HepG2 (cell line): Measurements from ENCODE around the gene GATB. TPM values are rescaled to one million over a fixed set of nuclear protein-coding genes. Genes with fewer than 3 reads are reported as not detected.

Experiments used
- DNMT3B ChIP-seq: conservative IDR thresholded peaks from 2 replicates; pipeline ENCODE4 v1.6.1; 2016; ENCODE audit warnings: missing biosample characterization, control low read depth
- KIAA2018 ChIP-seq: sonication (generic); formaldehyde crosslinking; IDR thresholded peaks from 2 replicates; pipeline ENCODE4 v1.5.0; 2020; ENCODE audit warnings: mild to moderate bottlenecking, missing genetic modification reagents, borderline replicate concordance
- KLF6 ChIP-seq: IDR thresholded peaks from 2 replicates; pipeline ENCODE4 v1.8.0; 2016; ENCODE audit warnings: missing biosample characterization, missing genetic modification reagents
- NCOR1 ChIP-seq: fragments of 200-600 bp; sonication (generic); IDR thresholded peaks from 2 replicates; pipeline ENCODE4 v1.7.0; 2017; ENCODE audit warnings: antibody characterized with exemption, low read length, borderline replicate concordance
- NFIB ChIP-seq: sonication (generic); formaldehyde crosslinking; IDR thresholded peaks from 2 replicates; pipeline ENCODE4 v1.9.0; 2021; ENCODE audit warnings: missing genetic modification reagents, mild to moderate bottlenecking, borderline replicate concordance
- NPAS2 ChIP-seq: sonication (generic); formaldehyde crosslinking; IDR thresholded peaks from 2 replicates; pipeline ENCODE4 v1.8.0; 2022; ENCODE audit warnings: mild to moderate bottlenecking, missing genetic modification reagents, borderline replicate concordance
- PAXIP1 ChIP-seq: sonication (generic); formaldehyde crosslinking; conservative IDR thresholded peaks from 2 replicates; pipeline ENCODE4 v1.4.0; 2020; ENCODE audit warnings: mild to moderate bottlenecking, missing genetic modification reagents, moderate library complexity
- PTBP1 ChIP-seq: fragments of 200-400 bp; formaldehyde crosslinking; IDR thresholded peaks from 2 replicates; pipeline ENCODE4 v1.6.1; 2018; ENCODE audit warnings: low read length, low read depth; ENCODE audit not compliant: poor library complexity, severe bottlenecking
- SATB2 ChIP-seq: sonication (generic); formaldehyde crosslinking; IDR thresholded peaks from 2 replicates; pipeline ENCODE4 v1.5.0; 2020; ENCODE audit warnings: missing genetic modification reagents
- SMAD9 ChIP-seq: sonication (generic); formaldehyde crosslinking; IDR thresholded peaks from 2 replicates; pipeline ENCODE4 v1.5.1; 2020; ENCODE audit warnings: mild to moderate bottlenecking, missing genetic modification reagents
- SNAPC5 ChIP-seq: sonication (generic); formaldehyde crosslinking; IDR thresholded peaks from 2 replicates; pipeline ENCODE4 v1.8.1; 2023; ENCODE audit warnings: mild to moderate bottlenecking, missing genetic modification reagents, borderline replicate concordance
- ZNF225 ChIP-seq: sonication (generic); formaldehyde crosslinking; IDR thresholded peaks from 2 replicates; pipeline ENCODE4 v1.4.0; 2020; ENCODE audit warnings: mild to moderate bottlenecking, missing genetic modification reagents
- ZNF263 ChIP-seq: sonication (generic); formaldehyde crosslinking; IDR thresholded peaks from 2 replicates; pipeline ENCODE4 v1.4.0; 2020; ENCODE audit warnings: missing genetic modification reagents
- ZNF354B ChIP-seq: sonication (generic); formaldehyde crosslinking; IDR thresholded peaks from 2 replicates; pipeline ENCODE4 v1.8.0; 2022; ENCODE audit warnings: mild to moderate bottlenecking, missing genetic modification reagents
- ZNF367 ChIP-seq: sonication (generic); formaldehyde crosslinking; IDR thresholded peaks from 2 replicates; pipeline ENCODE4 v1.4.0; 2020; ENCODE audit warnings: missing genetic modification reagents, borderline replicate concordance
- ZNF432 ChIP-seq: sonication (generic); formaldehyde crosslinking; IDR thresholded peaks from 2 replicates; pipeline ENCODE4 v1.5.0; 2020; ENCODE audit warnings: missing genetic modification reagents, mild to moderate bottlenecking, borderline replicate concordance
- ZNF562 ChIP-seq: sonication (generic); formaldehyde crosslinking; IDR thresholded peaks from 2 replicates; pipeline ENCODE4 v1.8.0; 2022; ENCODE audit warnings: missing genetic modification reagents, borderline replicate concordance
- polyA plus RNA-seq, 8 experiments: library from polyadenylated mRNA; depleted of rRNA in 3 of 8; stranded (reverse) in 7 of 8; unstranded in 1 of 8; fragments of >200 nt; fragmentation: Illumina TruSeq in 4 of 8; extraction: Trizol in 4 of 8; gene quantifications; 2 replicates each; pipeline versions ENCODE4 v1.2.1 to v1.2.3, GENCODE V29; 2011 to 2016; ENCODE audit warnings: low read depth in 4 of 8, missing spikeins in 1 of 8, mixed read lengths in 1 of 8; ENCODE audit not compliant: insufficient read depth in 1 of 8
- total RNA-seq, 5 experiments: library from RNA; depleted of rRNA; stranded (reverse); fragments of >200 nt; fragmentation: Illumina TruSeq; extraction: Trizol; gene quantifications; 2 replicates each; pipeline ENCODE4 v1.2.3, GENCODE V29; 2016; ENCODE audit warnings: low read depth in 1 of 5

GATB gene
- total and polyA plus RNA-seq, 2 of the 13 experiments (the other 11 are each of a cell fraction or from before 2014, with no cell fraction given) = 32.3 to 32.4 TPM

- TF ChIP-seq KIAA2018 (CRISPR knock-in tag) = no peak
- no peak for TF ChIP-seq NPAS2 (CRISPR knock-in tag)
- TF ChIP-seq SMAD9 (CRISPR knock-in tag) = no peak
- no peak for TF ChIP-seq PTBP1
- TF ChIP-seq ZNF354B (CRISPR knock-in tag) = no peak
- TF ChIP-seq SATB2 (CRISPR knock-in tag) = no peak
- 0 out of 2 replicates have a peak, but pooled peaks have one; percentile 77 for TF ChIP-seq DNMT3B (CRISPR knock-in tag)
- no peak for TF ChIP-seq NCOR1
- TF ChIP-seq ZNF225 (CRISPR knock-in tag) = no peak
- TF ChIP-seq PAXIP1 = no peak
- TF ChIP-seq KLF6 (CRISPR knock-in tag) = no peak
- TF ChIP-seq ZNF432 (CRISPR knock-in tag) = no peak
- TF ChIP-seq NFIB (CRISPR knock-in tag) = no peak
- no peak for TF ChIP-seq SNAPC5 (CRISPR knock-in tag)
- TF ChIP-seq ZNF263 (CRISPR knock-in tag) = no peak
- TF ChIP-seq ZNF562 (CRISPR knock-in tag) = no peak
- no peak for TF ChIP-seq ZNF367 (CRISPR knock-in tag)
Measured at GRCh38 chr4:151760712-151761661, at the start of gene GATB (continued).
